ENCODE measurements around the gene SEZ6L.

DNA sequence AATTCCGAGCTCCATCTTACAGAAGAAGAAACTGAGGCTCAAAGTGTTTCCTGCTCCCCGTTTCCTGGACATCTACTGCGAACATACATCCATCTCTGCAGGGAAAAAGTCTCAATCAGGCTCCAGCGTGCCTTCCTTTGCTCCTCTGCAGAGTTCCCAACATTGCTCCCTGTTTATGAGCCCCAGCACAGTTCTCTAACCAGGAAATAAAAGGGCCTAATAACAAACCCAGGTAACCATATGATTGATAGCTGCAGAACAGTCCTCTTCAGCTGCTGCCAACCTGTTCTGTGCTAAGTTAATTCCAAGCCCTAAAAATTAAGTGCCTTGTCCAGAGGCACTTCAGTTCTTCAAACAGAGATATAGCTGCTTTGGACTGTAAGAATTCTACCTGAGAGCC, 154.9 kb downstream of the SEZ6L start:
- TF ChIP-seq POLR2A (IDR thresholded peaks at IDR 0.05; ENCODE audit: low read depth, low read length) (no peak), SPI1 (IDR thresholded peaks at IDR 0.05; ENCODE audit: low read depth, low read length) (no peak)
